HG03520 (cell line): Measurements from ENCODE around the gene NDUFAF8.

ENCODE experiments used
- ATAC-seq: cut with Tn5 transposase; IDR thresholded peaks from one replicate; pipeline ENCODE4 v1.9.1; 2021; ENCODE audit warnings: mild to moderate bottlenecking, moderate library complexity; ENCODE audit not compliant: unreplicated experiment

The NDUFAF8 gene

DNA sequence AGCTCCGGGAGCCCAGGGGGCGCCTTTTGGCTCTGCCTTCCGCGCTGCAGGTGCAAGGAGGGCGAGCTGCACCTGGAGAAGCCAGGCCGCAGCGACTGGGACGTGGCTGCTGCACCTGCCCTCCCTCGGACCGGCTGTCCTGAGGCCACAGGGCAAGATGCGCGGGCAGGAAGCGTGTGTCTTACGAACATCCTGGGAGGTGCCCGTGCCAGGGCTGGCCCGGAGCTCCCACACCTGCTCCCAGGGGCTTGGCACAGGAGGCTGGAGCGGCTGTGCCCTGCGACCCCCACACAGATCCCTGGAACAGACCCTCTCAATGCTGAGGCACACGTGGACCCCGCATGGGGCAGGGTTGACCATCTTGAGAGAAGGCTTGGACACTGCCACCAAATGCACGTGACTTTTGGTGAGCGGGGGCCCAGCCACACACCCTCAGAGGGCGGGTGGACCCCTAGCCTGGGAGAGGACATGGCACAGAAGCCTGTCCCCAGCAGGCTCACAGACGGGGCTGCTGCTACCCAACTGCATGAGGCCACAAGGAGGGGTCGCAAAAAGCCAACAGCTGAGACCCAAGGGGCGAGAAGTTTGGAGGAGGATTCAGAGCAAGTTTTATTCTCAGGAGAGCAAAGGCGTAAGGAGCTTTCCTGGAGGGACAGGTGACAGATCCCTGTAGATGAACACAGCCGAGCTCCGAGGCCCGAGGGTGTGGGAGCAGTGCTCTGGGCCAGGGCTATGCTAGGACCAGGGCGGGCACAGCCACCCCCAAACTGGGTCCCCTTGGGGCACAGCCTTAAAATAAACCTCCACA lies 11.4 kb downstream of the NDUFAF8 start:
- ATAC-seq = no peak

DNA sequence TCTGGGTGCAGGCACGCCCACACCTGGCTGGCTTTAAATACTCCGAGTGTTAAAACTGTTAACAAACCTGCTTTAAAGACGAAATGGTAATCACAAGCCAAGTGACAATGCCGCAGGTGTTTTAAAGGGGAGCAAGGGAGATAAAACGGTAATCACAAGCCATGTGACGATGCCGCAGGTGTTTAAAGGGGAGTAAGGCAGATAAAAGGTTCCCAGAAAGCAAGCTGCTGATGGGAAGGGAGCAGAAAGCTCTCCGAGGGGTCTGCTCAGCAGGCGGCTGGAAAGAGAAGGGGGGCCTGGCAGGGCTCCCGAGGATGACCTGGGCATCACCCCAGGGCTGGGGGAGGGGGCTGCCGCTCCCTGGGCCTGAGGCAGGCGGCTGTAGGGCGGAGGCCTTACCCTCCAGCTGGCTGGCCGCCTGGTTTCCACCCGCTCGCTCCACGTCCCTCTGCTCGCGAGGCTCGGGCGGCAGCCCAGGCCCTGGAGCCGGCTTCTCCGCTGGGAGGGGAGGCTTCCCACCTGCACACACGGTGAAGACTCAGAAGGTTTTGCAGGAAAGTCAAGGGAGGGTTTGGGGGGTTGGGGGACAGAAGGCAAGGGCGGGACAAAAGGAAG lies 12.1 kb downstream of the NDUFAF8 start:
- no peak for ATAC-seq

DNA sequence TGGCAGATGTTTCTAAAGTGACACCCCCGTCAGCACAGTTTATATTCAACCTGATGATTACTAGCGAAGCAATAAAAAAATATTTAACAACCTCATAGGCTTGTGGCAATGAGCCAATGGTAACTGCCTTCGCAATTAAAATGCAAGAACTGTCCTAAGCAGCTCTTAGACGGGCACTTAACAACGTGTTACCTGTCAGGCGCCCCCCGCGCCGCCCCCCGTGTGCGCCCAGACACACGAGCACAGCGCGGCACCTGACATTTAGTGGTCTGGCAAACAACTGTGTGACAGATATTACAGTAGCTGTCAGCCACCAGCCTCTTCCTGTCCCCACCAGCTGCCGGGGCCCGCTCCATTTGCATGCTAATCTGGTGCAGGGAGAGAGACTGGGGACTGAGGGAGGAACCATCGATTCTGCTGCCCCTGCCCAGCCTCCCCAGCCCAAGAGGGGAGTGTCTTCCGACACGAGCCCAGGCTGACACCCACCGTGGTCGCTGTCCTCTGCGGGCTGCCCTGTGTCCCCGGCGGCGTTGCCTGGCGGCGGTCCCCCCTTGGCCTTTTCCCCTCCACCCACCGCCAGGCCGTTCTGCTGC lies 12.7 kb downstream of the NDUFAF8 start:
- no peak for ATAC-seq

DNA sequence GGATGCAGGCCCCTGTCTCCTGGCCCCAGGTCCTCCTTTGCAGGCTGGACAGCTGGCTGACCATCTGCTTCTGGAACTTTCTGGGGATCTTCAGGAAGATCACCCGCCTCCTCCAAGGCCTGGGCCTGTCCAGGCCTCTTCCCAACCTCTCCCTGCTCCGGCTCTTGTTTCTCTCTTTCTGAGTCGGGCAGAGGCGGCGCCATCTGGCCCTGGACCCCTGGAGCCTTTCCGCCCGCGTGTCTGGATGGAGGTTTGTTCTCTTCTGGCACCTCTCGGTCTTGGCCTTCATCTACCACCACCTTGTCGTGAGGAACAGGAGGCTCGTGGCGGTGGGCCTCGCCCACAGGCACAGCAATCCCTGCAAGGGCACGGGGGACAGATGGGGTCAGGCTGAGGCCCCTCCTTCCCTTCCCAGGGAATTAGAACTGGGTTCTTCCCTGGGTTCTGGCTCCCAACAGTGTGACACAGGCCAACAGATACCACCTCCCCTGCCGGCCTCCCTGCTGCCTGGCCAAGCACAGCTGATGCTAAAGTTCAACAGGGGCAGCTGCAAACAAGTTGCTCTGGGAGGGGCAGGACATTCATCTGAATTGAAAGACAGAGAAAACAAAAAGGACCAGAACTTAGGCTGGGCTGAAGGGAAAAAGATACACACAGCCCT lies 13.3 kb downstream of the NDUFAF8 start:
- no peak for ATAC-seq

DNA sequence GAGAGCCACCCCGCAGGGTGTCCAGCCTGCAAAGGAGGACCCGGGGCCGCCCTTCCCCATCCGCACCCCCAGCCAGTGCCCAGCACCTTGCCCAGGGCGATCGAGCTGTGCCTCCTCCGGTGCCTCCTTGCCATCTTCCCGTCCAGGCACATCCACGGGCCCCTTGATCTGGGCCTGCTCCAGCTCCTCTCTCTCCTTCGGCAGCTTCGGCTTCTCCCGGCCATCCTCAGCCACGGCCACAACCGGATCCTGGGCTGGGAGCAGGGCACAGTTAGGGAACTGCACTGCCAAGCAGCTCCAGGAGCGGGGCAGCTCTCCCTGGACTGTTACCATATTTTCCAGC lies 13.8 kb downstream of the NDUFAF8 start:
- no peak for ATAC-seq

DNA sequence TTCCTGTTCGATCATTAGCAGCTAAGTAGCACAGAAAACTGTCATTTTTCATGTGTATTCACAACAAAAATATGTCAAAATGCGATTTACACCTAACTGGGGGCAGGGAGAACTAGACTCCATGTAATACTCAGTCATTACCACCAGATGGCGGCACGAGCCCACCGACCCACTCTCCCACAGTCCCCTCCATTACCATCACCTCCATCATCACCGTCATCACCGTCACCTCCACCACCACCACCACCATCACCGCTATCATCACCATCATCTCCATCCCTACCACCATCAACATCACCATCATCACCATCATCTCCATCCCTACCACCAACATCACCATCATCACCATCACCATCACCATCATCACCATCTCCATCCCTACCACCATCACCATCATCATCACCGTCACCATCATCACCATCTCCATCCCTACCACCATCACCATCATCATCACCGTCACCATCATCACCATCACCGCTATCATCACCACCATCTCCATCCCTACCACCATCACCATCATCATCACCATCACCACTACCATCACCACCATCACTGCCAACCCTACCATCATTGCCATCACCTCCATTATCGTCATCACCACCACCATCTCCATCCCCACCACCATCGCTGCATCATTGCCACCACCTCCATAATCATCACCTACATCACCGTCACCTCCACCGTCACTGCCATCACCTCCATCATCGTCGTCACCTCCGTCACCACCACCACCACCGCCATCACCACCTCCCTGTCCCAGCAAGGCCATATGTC lies 14.4 kb downstream of the NDUFAF8 start:
- ATAC-seq = no peak

DNA sequence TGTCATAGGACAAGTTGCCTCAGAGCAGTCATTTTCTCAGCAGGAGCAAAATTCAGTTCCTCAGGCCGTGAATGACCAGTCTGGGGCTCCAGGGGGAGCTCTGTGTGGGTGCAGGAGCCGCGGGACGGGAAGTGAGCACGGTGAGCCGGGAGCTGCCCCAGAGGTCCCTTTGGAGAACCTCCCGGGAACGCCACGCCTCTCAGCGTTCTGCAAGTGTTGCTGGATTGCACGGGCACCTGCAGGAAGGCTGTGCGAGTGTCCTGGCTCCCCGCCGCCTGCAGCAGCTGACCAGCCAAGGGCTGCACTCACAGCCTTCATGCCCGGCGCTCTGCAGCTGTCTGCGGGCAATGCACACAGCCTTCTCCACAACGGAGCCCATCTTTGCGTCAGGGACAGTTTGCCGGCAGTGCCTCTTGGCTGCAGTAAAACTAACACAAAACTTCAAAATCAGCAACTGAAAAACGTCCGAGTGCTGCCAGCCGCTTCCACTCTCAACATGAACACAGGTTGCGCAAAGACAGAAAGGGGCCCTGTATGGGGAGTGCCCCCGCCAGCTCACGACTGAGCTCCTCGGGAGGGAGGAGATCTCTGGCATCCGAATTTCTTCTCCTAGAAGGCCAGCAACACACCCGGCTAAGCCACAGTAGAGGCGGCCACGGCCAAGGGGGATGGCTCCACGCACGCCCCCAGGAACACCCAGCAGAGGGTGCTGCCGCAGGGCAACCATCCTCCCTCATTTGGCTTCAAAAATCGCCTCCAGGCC lies 16.0 kb downstream of the NDUFAF8 start:
- no peak for ATAC-seq

DNA sequence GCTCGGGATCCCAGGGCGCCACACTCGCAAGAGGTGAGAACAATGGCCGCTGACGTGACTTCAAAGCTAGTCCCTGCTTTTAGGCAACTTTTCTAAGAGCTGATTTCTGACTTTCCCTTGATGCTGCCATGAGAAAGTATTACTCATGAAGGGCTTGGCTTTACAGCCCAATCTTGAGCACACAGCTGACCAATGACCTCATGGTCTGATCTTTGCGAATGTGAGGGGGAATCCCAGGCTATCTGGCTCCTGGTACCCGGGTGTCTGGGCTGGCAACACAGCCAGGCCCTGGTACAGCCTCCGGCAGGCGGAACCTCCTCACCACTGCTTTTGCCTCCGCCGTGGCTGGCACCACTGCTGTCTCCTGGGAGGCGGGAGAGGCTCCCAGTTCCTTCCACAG lies 17.5 kb downstream of the NDUFAF8 start:
- ATAC-seq = no peak

DNA sequence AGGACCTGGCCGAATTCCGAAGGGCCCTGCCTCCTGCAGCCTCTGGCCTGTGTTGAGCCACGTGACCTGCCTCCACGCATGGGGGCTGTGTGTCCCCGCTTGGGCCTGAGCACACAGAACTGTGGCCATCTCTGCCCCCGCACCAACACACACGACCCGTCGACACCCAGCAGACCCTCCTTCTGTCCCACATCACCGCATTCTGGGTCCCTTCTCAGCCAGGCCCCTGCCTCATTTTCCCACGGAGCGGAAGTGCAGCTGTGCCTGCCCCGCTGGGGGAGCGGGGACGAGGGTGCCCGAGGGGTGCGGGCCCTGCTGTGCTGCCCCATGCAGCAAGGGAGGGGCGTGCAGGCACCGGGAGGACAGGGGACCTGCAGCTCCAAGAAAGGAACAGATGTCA lies 18.4 kb downstream of the NDUFAF8 start:
- no peak for ATAC-seq

DNA sequence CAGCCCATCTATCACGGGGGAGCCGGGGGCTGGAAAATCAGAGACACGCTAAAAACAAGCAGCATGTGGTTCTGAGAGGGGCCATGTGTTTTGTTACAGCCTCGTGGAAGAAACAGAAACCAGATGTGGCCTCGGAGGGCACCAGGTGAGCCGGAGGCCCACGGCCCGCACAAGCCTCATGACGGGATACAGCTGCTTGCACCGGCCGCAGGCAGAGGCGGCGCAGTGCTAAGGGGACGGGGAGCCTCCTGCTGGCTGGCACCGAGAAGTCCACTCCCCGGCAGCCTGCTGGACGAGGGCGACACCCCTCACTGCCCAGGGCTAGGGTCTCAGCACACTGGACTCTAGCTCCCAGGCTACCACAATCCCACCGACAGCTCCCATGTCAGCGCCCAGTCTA lies 19.2 kb downstream of the NDUFAF8 start:
- ATAC-seq = no peak

DNA sequence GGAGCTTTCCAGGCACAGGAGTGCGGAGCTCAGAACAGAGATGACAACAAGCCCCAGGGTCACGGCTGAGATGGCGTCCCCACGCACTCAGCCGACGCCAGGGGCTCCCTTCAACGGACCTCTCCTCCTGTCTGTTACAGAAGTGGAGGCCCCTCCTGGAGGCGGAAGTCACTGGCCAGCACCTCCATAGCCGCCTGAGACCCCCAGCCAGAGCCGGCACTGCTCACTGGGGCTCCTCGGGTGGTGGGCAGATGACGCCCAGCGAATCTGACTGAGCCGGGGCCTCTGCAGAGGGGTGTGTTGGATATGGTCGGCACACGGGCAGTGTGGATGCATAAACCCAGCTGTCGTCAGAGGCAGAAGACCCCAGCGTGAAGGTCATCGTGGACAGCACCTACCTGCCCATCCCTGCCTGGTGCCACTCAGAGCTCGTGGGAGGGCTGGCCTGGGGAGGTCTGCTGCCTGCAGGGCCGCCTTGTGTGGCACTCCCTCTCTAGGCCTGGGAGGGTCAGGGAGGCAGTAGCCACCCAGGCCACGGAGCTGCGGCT lies 20.0 kb downstream of the NDUFAF8 start:
- no peak for ATAC-seq

DNA sequence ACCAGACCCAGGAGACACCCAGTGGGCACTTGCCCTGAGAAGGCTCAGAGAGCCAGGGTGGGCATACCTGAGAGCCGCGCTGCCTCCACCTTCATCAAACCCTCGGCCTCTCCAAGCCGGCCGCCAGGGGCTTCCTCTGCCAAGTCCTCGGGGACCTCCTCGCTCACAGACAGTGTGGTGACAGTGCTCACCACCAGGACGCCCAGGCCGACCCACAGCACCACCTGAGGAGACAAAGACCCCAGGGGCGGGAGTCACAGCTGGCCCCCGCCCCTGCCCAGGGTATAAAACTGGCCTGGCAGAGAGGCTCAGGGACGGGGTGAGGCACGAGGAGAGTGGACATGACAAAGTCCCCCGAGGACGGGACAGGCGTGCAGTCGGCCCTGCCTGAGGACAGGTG lies 21.1 kb downstream of the NDUFAF8 start:
- no peak for ATAC-seq

DNA sequence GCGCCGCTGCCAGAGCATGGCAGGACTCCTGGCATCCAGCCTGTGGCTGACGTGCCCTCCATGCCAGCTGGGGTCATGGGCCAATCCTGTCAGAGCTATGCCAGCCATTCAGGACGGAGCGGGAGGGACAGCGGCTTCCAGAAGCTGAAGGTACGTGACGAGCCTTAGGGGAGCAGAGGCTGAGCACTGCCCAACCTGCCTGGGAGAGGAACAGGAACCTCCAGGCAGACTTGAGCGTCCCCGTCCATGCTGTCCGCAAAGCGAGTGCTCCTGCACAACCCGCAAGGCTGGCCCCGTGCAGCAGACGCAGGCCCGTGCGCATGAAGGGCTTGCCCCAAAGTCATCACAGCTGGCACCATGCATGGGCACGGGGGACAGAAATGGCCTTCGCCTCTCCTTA lies 21.5 kb downstream of the NDUFAF8 start:
- ATAC-seq = no peak

DNA sequence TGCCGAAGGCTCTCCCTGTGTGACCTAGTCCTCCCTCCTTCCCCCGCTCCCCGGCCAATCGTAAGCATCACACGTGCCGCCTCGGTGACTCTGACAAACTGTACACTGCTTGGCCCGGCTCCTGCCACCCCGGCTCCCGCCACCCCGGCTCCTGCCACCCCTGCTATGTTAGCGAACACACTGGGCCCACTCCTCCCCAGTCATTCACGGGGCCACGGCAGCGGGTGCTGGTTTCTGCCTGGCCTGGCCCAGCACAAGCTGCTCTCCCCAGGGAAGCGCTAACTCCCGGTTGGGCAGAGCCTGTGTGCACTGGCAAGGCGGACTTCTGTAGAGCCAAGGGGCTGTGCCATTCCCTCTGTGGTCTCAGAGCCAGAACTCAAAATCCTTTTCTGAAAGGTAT lies 22.0 kb downstream of the NDUFAF8 start:
- no peak for ATAC-seq

DNA sequence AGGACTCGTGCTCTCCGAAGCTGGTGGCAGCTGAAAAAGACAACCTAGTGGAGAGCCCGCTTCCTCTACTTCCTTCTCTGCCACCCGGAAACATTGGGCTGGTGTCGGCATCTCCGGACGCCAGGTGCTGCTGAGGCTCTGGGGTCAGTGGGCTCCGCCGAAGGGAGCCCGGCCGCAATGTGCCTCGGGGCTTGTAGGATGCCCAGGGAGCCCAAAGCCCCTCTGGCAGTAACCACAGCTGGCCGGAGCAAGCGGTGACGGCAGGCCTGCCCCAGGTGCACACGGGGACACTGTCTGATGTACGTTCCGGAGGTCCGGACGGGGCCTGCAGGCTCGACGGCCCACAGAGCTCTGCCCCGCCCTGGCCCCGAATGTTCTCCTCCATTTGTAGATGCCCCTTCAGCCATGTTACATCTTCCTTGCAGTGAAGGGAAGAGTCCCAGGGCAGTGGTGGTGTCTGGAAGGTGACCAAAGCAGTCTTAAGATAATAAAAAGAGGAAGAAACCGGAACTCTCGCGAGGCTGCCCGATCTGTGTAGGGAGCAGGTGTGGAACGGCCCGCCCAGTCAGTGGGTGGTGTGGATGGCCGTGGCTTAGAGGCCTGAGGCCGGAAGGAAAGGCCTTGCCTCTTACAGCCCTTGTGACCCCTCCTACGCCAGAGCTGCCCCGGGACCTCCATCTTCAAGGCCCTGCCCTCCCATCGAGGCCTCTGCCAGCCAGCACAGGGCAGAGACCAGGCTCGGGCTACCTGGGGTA lies 22.6 kb downstream of the NDUFAF8 start:
- ATAC-seq = no peak

DNA sequence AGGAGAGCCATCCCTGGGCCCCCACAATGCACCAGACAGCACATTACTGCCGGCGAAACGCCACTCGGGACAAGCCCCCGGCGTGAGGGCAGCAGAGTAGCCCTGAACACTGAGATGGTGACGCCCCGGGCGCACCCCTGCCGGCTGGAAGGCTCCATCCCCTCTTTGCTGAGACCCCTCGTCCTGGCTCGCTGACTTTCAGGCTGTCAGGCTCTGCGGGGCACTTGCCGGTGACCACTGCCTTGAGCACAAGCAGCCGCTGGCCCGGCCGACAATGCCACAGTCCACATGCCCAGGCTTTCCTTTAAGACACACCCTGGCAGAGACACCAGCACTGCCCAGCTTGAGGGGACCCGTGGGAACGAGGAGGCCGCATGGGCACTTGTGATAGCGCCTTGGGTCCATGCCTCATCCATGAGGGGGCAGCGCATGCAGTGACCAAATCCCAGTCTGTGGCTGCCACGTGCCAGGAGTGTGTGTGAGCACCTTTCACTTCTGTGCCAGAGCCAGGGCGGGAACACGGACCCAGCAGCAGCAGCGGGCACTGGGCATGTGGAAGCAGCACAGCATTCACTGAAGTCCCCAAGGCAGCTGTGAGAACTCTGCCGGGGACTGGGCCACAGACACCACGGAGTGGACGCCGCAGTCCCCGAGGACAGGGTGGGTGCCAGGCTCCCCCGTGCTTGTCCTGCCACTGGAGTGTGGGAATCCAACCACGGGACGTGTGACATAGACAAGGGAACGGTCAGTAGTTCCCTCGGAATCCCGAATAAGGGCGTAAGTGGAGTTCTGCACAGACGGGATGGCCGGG lies 24.5 kb downstream of the NDUFAF8 start:
- no peak for ATAC-seq

DNA sequence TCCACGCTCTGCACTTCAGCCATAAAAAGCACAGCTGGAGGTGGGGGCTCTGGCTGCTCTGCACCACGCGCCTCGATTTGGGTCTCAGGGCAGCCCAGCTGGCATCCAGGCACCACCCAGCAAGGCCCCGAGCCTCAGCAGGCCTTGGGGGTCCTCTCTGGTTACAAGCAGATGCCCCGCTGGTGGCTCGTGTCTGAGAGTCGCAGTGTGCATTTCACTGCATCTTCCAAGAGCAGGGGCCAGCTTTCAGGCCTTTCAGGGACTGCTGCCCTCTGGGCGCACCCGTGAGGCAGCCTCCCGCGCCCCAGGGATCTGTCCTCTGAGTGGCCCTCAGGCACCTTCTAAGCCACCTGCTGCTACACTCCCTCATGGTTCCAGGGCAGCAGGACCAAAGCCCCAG lies 25.5 kb downstream of the NDUFAF8 start:
- no peak for ATAC-seq

DNA sequence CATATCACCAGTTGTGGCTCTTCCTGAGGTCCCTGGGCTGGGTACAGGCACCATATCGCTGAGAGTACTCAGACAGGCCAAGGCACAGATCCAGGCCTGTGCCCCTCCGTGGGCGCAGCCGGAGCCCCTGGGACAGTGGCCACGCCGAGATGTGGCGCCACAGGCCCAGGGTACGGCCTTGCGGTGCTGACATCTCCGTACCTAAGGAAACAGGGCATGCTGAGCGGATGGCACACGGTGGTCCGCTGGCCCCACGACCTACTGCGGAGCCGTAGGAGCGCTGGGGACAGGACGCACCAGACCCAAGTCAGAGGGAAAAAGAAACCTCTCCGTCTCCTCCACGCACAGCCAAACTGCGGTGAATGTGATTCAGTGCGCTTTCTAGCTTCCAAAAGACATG lies 26.5 kb downstream of the NDUFAF8 start:
- ATAC-seq = no peak
